Spinal cord (tissue), 10 donors: Measurements from ENCODE around the gene NRF1. TPM values are rescaled to one million over a fixed set of nuclear protein-coding genes. Genes with fewer than 3 reads are reported as not detected.
"Not testable (repeated sequence)": the region's sequence is repeated elsewhere in the genome, so short reads cannot be mapped to it uniquely, and the experiment has no call there.

ENCODE experiments used
- DNase-seq, 6 donors: peaks; one replicate each; pipeline versions ENCODE4 v3.0.0 to v3.0.0-alpha.2; 2013 to 2015; ENCODE audit warnings: low spot score in 6 of 6, low read depth in 4 of 6
- H3K27ac ChIP-seq: one replicate; pipeline ENCODE4 v1.5.1; 2013; ENCODE audit warnings: low read depth, low read length, control low read depth
- H3K27me3 ChIP-seq: one replicate; pipeline ENCODE4 v1.6.1; 2013; ENCODE audit warnings: low read length; ENCODE audit not compliant: control insufficient read depth, insufficient read depth
- H3K36me3 ChIP-seq: one replicate; pipeline ENCODE4 v1.6.1; 2013; ENCODE audit warnings: low read length; ENCODE audit not compliant: control insufficient read depth, insufficient read depth
- H3K4me1 ChIP-seq: one replicate; pipeline ENCODE4 v1.6.1; 2013; ENCODE audit warnings: low read length; ENCODE audit not compliant: control insufficient read depth, insufficient read depth
- H3K4me3 ChIP-seq: one replicate; pipeline ENCODE4 v1.5.1; 2013; ENCODE audit warnings: low read depth, low read length, control low read depth
- H3K9me3 ChIP-seq: one replicate; pipeline ENCODE4 v1.6.1; 2013; ENCODE audit warnings: low read length; ENCODE audit not compliant: control insufficient read depth, insufficient read depth
- WGBS: methylation state at CpG from one replicate; pipeline ENCODE4 v1.1.5; 2013; ENCODE audit warnings: missing lambda C conversion rate; ENCODE audit not compliant: insufficient coverage; 5-methylcytosine and 5-hydroxymethylcytosine counted together
- polyA plus RNA-seq, 2 donors: library from polyadenylated mRNA; unstranded; fragments of 120-200 nt; gene quantifications; one replicate each; pipeline ENCODE4 v1.2.1, GENCODE V29; 2013; ENCODE audit not compliant: insufficient read length in 2 of 2
- total RNA-seq, 2 donors: library from RNA; depleted of rRNA in 1 of 2; stranded (reverse); fragments of 120-200 nt in 1 of 2; fragments of >200 nt in 1 of 2; gene quantifications; one replicate each; pipeline versions ENCODE4 v1.2.3 to v1.2.4, GENCODE V29; 2013 to 2014
- donor health status: healthy.

The NRF1 gene
- total and polyA plus RNA-seq, 4 donors = 19.9 to 30.0 (median 22.8) TPM

GRCh38 chr7:129655811-129656210 is 44.3 kb downstream of the NRF1 start:
- H3K27me3 ChIP-seq = no peaks in the 10 kb centered on the region
- peaks cover 3% of the 10 kb centered on the region for H3K9me3 ChIP-seq
- no peak for DNase-seq
- no peak overlapping the region for H3K27ac ChIP-seq
- no peaks in the 10 kb centered on the region for H3K4me1 ChIP-seq
- WGBS = no CpG with 5 or more reads among the region's 3 CpGs
- H3K4me3 ChIP-seq = no peak overlapping the region
- H3K36me3 ChIP-seq = peaks cover 16% of the 10 kb centered on the region

- H3K4me1 ChIP-seq = no peaks in the 10 kb centered on the region
- peaks cover 5% of the 10 kb centered on the region for H3K9me3 ChIP-seq
- 95% methylated on average over 6 of the region's 8 CpGs for WGBS
- no peak for DNase-seq
- peaks cover 21% of the 10 kb centered on the region for H3K36me3 ChIP-seq
- H3K4me3 ChIP-seq = no peak overlapping the region
- H3K27me3 ChIP-seq = no peaks in the 10 kb centered on the region
- H3K27ac ChIP-seq = no peak overlapping the region
Measured at GRCh38 chr7:129657363-129657762, 45.8 kb downstream of the NRF1 start.

GRCh38 chr7:129659907-129660306 is 48.4 kb downstream of the NRF1 start:
- no CpG with 5 or more reads among the region's 2 CpGs for WGBS
- H3K4me3 ChIP-seq, H3K9me3 ChIP-seq, DNase-seq, H3K27me3 ChIP-seq, H3K27ac ChIP-seq, H3K4me1 ChIP-seq: not testable (repeated sequence)
- H3K36me3 ChIP-seq = peaks cover 25% of the 10 kb centered on the region

GRCh38 chr7:129661645-129662182 is 50.2 kb downstream of the NRF1 start:
- WGBS = 100% methylated on average over 2 of the region's 4 CpGs
- Histone ChIP-seq H3K36me3 (peaks cover 29% of the 10 kb centered on the region), H3K27ac (no peak overlapping the region), H3K4me1 (no peaks in the 10 kb centered on the region), H3K4me3 (no peak overlapping the region), H3K9me3 (peaks cover 5% of the 10 kb centered on the region), H3K27me3 (no peaks in the 10 kb centered on the region)
- DNase-seq = no peak

GRCh38 chr7:129663240-129663639 is 51.7 kb downstream of the NRF1 start:
- H3K4me3 ChIP-seq, DNase-seq, H3K27me3 ChIP-seq, H3K9me3 ChIP-seq, H3K27ac ChIP-seq, H3K4me1 ChIP-seq: not testable (repeated sequence)
- 94% methylated on average over 31 of the region's 32 CpGs for WGBS
- peaks cover 22% of the 10 kb centered on the region for H3K36me3 ChIP-seq

- H3K27me3 ChIP-seq = no peaks in the 10 kb centered on the region
- H3K9me3 ChIP-seq = peaks cover 5% of the 10 kb centered on the region
- no peaks in the 10 kb centered on the region for H3K4me1 ChIP-seq
- peaks cover 17% of the 10 kb centered on the region for H3K36me3 ChIP-seq
- DNase-seq = peak in 3 of 6 donors; percentile 33 to 89 (median 69)
- H3K27ac ChIP-seq = no peak overlapping the region
- H3K4me3 ChIP-seq = no peak overlapping the region
- WGBS = 62% methylated on average over 4 of the region's 5 CpGs
Measured at GRCh38 chr7:129664029-129665012, 52.8 kb downstream of the NRF1 start.

GRCh38 chr7:129665013-129665401 is 53.5 kb downstream of the NRF1 start:
- no peak for DNase-seq
- Histone ChIP-seq H3K27me3 (no peaks in the 10 kb centered on the region), H3K27ac (no peak overlapping the region), H3K4me3 (no peak overlapping the region), H3K36me3 (peaks cover 17% of the 10 kb centered on the region), H3K4me1 (no peaks in the 10 kb centered on the region), H3K9me3 (peaks cover 5% of the 10 kb centered on the region)
- WGBS = 100% methylated on average over 1 of the region's 3 CpGs

- H3K27me3 ChIP-seq = no peaks in the 10 kb centered on the region
- no peak overlapping the region for H3K27ac ChIP-seq
- peaks cover 11% of the 10 kb centered on the region for H3K36me3 ChIP-seq
- H3K4me1 ChIP-seq = no peaks in the 10 kb centered on the region
- DNase-seq = no peak
- H3K9me3 ChIP-seq = no peaks in the 10 kb centered on the region
- no peak overlapping the region for H3K4me3 ChIP-seq
- no CpG with 5 or more reads among the region's 4 CpGs for WGBS
Measured at GRCh38 chr7:129667116-129667515, 55.6 kb downstream of the NRF1 start.

GRCh38 chr7:129667551-129667950 is 56.0 kb downstream of the NRF1 start:
- no CpG with 5 or more reads among the region's 1 CpG for WGBS
- H3K9me3 ChIP-seq = no peaks in the 10 kb centered on the region
- H3K4me3 ChIP-seq = no peak overlapping the region
- H3K36me3 ChIP-seq = peaks cover 12% of the 10 kb centered on the region
- H3K27me3 ChIP-seq = no peaks in the 10 kb centered on the region
- no peak overlapping the region for H3K27ac ChIP-seq
- no peaks in the 10 kb centered on the region for H3K4me1 ChIP-seq
- DNase-seq = no peak

GRCh38 chr7:129669901-129670300 is 58.4 kb downstream of the NRF1 start:
- DNase-seq = no peak
- peaks cover 2% of the 10 kb centered on the region for H3K9me3 ChIP-seq
- no peak overlapping the region for H3K27ac ChIP-seq

More at GRCh38 chr7:129669901-129670300, 58.4 kb downstream of the NRF1 start:
- WGBS = no CpG with 5 or more reads among the region's 2 CpGs
- no peaks in the 10 kb centered on the region for H3K4me1 ChIP-seq
- no peak overlapping the region for H3K4me3 ChIP-seq
- peaks cover 16% of the 10 kb centered on the region for H3K36me3 ChIP-seq
- H3K27me3 ChIP-seq = no peaks in the 10 kb centered on the region
